HG02981 (cell line): ENCODE measurements around the gene LAYN.

Experiments
- ATAC-seq: cut with Tn5 transposase; IDR thresholded peaks from one replicate; pipeline ENCODE4 v1.9.1; 2021; ENCODE audit warnings: mild to moderate bottlenecking, moderate library complexity; ENCODE audit not compliant: unreplicated experiment

The LAYN gene

DNA sequence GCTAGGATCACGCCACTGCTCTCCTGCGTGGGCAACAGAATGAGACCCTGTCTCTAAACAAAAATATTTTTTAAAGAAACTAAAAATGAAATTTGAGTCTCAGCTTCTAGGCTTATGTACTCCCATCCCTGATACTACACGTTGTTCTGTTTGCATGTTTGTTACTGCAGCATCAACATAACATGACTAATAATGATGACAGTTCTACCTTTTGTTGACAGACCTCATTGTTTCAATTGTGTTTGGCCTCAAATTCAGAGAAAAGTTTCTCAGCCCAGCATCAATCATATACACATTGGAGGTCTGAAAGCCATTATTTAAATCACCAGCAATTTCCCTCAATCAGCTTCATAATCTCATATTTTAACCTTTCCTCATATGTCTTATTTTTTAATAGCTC is 20.8 kb downstream of the LAYN start:
- no peak for ATAC-seq

DNA sequence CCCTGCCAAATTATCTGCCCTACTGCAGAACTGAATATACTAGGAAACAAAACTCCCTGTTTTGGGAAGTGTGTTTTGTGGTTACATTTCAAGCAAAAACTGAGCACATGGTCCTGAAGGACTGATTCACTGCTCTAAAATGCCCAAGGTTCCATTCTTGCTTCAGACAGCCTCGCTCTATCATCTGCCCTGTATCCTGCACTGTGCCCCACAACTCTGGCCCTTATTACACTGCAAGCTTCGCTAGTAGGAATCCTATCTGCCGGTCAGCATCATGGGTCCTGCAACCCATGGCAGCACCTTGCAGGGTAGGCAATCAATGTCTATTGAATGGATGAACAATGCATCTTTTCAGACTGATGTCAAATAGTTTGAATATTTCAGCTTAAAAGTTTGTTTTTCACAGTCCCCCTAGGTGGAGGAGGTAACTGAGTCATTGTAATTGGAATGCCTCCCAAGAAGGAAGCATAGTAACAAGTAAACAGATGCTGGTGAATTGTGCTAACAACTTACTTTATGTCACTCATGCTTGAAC is 21.3 kb downstream of the LAYN start:
- no peak for ATAC-seq

DNA sequence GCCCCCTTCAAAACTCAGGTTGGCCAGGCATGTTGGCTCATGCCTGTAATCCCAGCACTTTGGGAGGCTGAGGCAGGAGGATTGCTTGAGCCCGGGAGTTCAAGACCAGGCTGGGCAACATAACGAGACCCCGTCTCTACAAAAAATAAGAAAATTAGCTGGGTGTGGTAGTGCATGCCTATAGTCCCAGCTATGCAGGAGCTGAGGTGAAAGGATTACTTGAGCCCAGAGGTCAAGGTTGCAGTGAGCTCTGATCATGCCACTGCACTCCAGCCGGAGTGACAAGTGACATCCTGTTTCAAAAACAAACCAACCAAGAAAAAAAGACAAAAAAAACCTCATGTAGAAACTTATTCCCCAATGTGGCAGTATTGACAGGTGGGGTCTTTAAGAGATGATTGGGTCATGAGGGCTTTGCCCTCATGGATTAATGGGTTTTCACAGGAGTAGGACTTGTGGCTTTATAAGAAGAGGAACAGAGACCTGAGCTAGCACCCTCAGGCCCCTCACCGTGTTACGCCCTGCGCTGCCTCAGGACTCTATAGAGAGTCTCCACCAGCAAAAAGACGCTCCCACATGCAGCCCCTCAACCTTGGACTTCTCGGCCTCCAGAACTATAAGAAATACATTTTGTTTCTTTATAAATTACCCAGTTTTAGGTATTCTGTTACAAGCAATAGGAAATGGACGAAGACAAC is 22.3 kb downstream of the LAYN start:
- no peak for ATAC-seq

DNA sequence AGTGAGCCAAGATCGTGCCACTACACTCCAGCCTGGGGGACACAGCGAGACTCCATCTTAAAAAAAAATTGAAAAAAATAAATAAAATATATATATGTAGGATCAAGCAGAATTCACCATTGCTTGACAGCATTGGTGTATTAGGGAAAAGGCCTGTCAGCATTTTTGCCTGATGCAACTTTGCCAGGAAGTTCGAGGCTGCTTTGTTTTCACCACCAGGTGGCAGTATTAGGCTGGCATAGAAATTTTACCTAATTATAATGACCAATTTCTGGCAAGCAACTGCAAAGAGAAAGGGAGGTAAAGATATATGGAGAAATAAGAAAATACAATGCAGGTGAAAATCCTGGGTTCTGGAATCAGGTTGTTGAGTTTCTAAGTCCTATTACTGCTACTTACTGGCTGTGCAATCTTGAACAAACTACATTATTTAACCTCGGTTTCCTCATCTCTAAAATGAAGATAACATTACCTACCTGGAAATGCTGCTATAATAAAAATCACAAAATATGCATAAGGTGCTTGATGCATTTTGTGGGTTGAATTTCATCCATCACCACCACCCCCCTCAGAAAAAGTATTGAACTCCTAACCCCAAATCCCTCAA is 24.7 kb downstream of the LAYN start:
- ATAC-seq = no peak

DNA sequence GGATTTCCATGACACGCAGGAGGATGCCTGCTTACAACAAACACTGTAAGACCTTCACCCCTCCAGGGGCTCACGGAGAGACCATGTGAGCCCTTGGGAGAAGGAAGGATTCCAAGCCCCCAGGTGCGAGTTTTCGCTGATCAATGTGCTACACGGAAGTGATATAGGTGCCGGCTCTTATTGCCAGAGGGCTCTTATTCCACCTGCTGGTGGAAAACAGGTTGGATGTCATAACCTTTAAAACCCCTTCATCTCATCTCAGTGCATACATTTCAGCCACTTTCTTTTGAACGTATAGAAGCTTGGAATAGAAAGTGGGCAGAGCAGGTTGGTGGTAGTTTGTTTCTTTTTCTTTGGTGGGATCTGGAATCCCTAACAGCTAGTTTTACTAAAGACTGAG is 25.8 kb downstream of the LAYN start:
- ATAC-seq = no peak

DNA sequence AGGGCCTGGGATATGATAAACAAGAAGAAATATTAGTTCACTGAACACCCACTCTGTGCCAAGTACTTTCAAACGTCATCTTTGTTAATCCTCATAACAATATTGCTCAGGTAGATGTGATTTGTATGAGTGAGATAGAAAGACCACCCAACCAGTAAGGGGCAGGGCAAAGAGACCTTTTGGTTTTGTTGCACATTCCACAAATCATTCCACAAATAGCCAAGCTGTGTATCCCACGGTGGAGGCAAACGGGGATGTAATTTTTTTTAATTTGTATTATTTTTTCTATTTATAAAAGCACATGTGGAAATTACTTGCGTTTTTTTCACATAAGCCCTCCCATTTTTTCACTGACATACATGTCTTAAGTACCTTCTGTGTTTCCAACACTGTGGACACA is 29.0 kb downstream of the LAYN start:
- no peak for ATAC-seq

DNA sequence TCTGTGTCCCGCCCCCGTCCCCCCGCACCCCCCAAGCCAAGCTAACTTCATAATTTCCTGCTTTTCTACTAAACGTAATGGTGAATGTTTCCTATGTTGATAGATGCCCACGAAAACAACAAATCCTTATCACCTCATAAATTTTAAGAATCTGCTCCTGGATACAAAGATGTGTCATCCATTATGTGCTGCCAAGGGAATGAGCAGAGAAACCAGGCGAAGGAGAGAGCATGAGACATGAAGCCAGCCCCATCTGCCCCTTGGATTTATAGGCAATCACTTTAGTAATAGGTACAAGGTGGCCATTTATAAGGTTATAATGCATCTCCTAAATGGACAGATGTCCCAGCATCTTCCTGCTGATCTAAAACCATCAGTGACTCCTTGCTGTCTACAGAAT is 30.3 kb downstream of the LAYN start:
- ATAC-seq = no peak

DNA sequence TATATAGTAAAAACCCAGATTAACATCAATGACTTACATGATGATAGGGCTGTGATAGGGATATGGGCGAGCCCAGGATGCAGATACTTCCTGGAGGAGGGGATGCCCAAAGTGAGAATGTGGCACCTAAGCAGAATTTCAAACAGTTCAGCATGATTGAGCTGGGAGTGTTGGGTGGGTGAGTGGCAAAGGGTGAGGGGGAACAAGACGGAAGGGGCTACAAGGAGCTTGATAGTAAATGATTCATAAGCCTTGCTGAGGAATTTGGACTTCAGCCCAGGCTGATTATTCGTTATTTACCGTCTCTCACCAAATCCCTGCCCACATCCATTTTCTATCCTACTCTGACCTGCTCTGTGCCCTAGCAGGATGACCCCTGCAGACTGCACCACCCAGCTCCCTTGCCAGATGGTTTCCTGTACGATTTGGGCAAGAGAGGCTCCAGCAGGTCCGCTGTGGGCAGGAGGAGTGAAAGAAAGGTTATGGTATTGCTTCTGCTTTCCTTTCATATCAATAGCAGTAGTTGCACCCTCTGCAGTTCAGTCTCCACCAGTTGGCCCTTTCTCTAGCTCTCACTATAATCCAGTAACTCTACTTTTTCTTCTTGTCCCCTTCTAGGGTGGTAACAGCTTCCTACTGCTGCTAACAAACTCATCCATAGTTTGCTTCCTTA is 31.4 kb downstream of the LAYN start:
- ATAC-seq = no peak

DNA sequence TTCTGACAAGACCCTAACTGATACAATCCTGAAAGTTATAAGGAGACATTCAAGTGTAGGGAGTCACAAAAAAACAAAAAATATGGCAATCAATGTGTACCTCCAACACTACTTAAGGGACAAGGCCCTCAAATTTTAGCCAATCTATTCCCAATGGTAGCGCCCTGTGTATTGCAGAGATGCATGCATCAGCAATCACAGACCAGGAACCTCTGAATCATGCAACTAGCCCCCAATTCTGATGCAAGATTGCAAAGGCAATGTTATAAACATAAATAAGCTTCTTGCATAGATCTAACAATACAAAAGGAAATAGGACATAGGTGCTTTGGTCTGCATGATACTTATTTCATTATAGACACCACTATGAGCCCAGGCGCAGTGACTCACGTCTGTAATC is 32.1 kb downstream of the LAYN start:
- ATAC-seq = no peak

DNA sequence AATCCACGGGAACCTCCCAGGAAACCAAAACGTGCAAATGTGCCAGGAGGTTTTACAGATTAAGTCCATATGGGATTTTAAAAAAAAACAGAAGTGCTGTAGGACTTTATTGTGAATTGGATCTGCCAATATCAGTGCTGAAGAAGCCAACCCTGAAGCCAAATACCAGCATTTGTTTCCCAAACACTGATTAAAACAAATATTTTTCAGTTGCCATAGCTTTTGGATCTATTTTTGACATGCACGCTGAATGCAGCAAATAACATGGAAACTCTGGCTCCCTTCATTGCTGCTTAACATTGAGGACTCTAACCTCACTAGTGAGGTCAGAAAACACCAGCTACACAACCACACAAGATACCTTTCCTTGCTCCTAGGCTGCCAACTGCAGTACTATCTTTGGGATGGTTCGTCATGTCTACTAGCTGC is 33.3 kb downstream of the LAYN start:
- ATAC-seq = no peak

DNA sequence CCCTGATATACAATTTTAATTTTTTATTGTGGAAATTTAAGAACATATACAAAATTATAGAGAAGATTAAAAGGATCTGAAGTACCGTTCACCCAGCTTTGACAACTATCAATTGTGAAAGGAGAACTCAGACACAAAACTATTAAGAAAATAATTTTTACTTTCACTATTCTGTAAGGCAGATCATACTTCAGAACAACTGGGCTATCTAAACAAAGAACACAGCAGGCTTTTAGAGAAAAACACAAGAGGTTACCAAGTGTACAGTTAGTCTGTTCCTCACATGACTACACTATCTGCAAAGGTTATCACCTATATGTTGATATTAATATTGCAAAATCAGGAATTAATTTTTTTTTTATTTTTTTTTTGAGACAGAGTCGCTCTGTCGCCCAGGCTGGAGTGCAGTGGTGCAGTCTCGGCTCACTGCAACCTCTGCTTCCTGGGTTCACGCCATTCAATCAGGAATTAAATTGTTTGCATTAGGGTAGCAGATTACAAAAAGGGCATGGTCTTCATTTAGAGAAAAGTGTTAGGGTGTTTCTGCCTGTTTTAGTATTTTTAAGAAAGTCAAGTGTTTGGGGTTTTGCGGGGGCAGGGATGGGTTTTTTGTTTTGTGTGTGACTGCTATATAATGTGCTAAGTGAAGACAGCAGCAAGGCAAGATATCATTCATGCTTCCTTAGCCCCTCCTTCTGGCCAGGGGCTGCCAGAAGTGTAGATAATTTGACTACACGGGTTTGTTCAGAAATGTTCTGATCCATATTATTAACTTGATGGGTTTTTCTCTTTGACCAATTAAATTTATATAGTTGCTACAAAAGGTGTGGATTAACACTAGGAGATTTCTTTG is 34.1 kb downstream of the LAYN start:
- ATAC-seq = no peak

DNA sequence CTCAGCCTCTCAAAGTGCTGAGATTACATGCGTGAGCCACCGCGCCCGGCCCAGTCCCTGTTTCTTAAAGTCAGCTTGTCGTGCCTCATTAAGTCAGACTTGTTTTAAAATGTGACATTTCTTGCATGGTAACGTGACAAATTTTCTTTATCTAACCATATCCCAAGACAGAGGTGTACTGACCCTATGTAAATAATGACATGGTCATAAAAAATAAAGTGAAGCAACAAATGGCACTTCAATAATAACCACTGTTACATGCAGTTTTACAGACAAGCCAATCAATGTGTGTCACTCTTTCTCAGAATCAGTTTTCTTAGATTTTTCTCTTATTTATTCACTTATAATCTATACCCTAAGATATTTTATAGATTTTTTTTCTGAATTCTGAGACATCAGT is 35.2 kb downstream of the LAYN start:
- ATAC-seq = no peak

DNA sequence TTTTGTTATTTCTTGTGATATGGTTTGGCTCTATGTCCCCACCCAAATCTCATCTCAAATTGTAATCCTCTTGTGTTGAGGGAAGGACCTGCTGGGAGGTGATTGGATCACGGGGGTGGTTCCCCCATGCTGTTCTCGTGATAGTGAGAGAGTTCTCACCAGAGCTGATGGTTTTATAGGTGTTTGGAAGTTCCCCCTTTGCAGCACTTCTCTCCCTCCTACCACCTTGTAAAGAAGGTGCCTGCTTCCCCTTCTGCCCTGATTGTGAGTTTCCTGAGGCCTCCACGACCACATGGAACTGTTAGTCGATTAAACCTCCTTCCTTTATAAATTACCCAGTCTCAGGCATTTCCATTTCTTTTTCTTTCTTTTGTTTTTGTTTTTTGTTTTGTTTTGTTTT is 37.3 kb downstream of the LAYN start:
- no peak for ATAC-seq

DNA sequence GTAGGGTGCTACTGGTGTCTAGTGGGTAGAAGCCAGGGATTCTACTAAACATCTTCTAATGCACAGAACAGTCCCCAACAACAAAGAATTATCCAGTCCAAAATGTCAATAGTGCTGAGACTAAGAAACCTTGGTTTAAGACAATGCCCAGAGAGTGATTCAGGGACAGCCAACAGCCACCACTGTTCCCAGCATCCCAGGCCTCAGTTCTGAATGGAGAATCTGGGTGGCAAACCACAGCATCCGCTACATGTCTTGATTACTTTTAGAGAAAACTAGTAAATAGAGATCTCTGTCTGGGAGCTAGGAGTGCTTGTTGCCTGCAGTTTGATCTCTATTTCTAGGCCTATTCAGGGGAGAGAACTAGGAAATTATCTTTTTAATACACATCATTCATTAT is 40.8 kb downstream of the LAYN start:
- no peak for ATAC-seq

DNA sequence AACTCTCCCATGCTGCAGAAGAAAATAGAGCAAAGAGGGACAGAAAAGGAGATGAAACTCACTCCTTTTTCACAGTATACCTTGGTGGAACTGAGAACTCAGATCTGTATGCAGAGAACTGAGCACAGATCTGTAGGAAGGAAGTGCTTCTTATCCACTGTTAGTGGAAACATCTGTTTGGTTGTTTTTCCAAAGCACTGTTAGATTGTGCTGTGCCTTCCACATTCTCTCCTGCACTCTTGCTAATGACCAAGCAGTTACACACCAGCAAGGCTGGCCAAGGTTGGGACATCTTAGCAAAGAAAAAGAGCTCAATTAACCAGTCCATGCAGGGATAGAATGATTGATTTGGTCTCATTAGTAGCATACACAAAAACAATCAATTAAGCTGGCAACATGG is 41.6 kb downstream of the LAYN start:
- ATAC-seq = no peak

DNA sequence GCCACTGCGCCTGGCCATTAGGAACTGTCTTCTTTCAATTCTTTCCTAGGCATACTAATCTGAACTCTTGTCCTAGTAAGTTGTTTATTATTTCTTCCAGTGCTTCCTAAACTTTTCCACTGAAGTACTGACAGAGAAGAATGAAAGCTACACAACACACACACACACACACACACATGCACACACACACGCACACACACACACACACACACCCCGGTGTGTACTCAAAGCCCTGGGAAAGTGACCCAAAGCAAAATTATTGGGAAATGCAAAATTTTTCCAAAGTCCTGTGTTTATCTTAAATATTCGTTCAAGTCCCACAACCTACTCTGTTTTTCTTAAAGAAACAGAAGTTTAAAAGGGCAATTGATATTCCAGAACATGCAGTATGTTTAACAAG is 42.4 kb downstream of the LAYN start:
- no peak for ATAC-seq

DNA sequence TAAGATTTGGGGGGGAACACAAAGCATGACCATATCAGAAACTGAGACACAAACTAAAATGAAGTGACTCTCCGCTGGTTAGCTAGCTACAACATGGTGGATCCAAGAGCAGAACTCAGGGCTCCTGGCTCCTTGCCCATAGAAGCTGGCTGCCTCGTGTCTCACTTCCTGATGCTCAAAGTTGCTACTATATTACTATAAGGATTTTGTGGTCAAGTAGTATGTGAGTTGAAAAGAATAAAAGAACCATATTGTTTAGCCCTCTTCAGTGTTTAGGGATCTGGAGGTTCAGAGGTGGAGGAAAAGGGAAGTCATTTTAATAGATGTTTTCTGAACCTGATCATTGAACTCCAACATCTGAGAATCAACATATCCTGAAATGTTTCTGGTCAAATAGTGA is 44.9 kb downstream of the LAYN start:
- ATAC-seq = no peak

DNA sequence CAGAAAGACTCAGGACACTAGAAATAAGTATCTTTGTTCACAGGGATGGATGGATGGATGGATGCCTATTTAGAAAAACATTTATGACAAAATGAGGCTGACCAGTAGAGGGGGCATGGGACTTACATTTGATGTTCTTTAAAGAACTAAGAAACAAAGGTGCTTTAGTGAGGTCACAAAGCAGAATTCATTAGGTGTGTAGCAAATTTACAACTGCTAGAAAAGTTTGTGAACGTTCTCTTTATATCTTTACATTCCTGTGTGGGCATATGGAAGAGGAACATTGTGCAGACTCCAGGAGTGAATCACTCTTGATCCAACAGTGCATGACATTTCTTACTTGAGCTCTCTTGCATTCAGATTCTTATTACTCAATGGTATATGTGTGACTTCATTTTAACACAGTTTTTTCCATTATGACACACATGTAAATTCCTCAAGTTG is 45.9 kb downstream of the LAYN start:
- no peak for ATAC-seq

DNA sequence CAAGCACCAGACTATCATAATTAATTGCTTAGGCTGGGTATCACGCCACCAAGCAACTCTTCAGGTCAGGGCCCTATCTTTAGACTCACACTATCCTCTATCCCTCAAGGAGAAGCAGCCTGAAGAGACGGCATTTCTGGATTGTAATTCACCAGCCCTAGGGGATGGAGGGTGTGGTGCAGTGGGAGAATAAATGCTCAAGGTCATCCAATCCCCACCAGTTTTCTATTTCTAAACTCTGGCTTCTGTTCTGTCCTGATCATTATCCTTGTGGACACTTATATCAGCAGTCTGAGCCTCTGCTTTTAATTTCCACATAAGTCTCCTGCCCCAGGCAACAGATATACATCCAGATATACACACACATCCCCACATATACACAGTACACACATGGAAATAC is 48.6 kb downstream of the LAYN start:
- no peak for ATAC-seq

DNA sequence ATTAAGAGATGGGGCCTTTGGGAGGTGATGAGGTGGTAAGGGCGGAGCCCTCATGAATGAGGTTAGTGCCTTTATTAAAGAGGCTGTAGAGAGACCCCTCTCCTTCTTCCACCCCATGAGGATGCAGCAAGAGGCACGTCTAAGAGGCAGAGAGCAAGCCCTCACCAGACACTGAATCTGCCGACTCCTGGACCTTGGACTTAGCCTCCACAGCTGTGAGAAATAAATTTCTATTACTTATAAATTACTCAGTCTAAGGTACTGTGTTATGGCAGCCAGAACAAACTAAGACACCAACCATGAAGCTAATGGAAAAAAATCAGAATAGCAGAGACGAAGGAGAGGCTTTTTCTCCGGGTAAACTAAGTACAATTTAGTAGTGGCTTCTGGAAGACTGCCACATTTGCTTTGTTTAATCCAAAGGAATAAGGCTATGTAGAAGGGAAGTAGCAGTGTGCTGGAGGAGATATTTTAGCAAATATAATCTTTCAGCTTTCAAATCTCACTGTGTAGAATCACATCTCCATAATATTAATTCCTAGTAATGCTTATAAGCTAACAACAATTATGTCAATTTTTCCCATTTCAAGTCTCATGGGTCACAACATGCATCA is 49.5 kb downstream of the LAYN start:
- no peak for ATAC-seq
